Trophoblast cell (in vitro differentiated cells and primary cell): ENCODE measurements around the gene NUCKS1.

Experiments used
- DNase-seq, 2 donors: peaks; one replicate each; pipeline ENCODE4 v3.0.0-alpha.2; 2016
- H2AFZ ChIP-seq: 2 replicates; pipeline ENCODE4 v1.6.1; 2013; ENCODE audit warnings: low read length, moderate library complexity, mild to moderate bottlenecking; ENCODE audit not compliant: insufficient read depth, poor library complexity
- H2AK5ac ChIP-seq: 2 replicates; pipeline ENCODE4 v1.6.1; 2013; ENCODE audit warnings: mild to moderate bottlenecking, low read length
- H2BK120ac ChIP-seq: 2 replicates; pipeline ENCODE4 v1.6.1; 2013; ENCODE audit warnings: low read length, mild to moderate bottlenecking, moderate library complexity; ENCODE audit not compliant: insufficient read depth, poor library complexity
- H2BK12ac ChIP-seq: 2 replicates; pipeline ENCODE4 v1.6.1; 2013; ENCODE audit warnings: mild to moderate bottlenecking, low read length, moderate library complexity
- H2BK5ac ChIP-seq: 2 replicates; pipeline ENCODE4 v1.6.1; 2013; ENCODE audit warnings: low read length, low read depth, moderate library complexity, mild to moderate bottlenecking; ENCODE audit not compliant: poor library complexity
- H3K14ac ChIP-seq: 2 replicates; pipeline ENCODE4 v1.6.1; 2013; ENCODE audit warnings: mild to moderate bottlenecking, low read length
- H3K18ac ChIP-seq: 2 replicates; pipeline ENCODE4 v1.6.1; 2013; ENCODE audit warnings: mild to moderate bottlenecking, low read length
- H3K23ac ChIP-seq: 2 replicates; pipeline ENCODE4 v1.6.1; 2013; ENCODE audit warnings: low read length
- H3K27ac ChIP-seq: 2 replicates; pipeline ENCODE4 v1.5.1; 2013; ENCODE audit warnings: low read depth, mild to moderate bottlenecking, inconsistent platforms, low read length, moderate library complexity
- H3K27me3 ChIP-seq: 2 replicates; pipeline ENCODE4 v1.6.1; 2013; ENCODE audit warnings: inconsistent platforms, mild to moderate bottlenecking, low read length, moderate library complexity; ENCODE audit not compliant: insufficient read depth
- H3K36me3 ChIP-seq, 2 experiments: 1 replicate in 1 of 2; 2 replicates in 1 of 2; pipeline ENCODE4 v1.6.1; 2013; ENCODE audit warnings: low read length in 2 of 2, mild to moderate bottlenecking in 2 of 2, moderate library complexity in 1 of 2; ENCODE audit not compliant: insufficient read depth in 2 of 2, control insufficient read depth in 1 of 2
- H3K4ac ChIP-seq: 2 replicates; pipeline ENCODE4 v1.6.1; 2013; ENCODE audit warnings: low read depth, mild to moderate bottlenecking, low read length, moderate library complexity
- H3K4me1 ChIP-seq, 2 experiments: 1 replicate in 1 of 2; 2 replicates in 1 of 2; pipeline ENCODE4 v1.6.1; 2013; ENCODE audit warnings: low read length in 2 of 2, mild to moderate bottlenecking in 2 of 2, moderate library complexity in 1 of 2; ENCODE audit not compliant: insufficient read depth in 2 of 2, control insufficient read depth in 1 of 2
- H3K4me2 ChIP-seq: 2 replicates; pipeline ENCODE4 v1.6.1; 2013; ENCODE audit warnings: inconsistent platforms, mild to moderate bottlenecking, low read length, moderate library complexity
- H3K4me3 ChIP-seq: 2 replicates; pipeline ENCODE4 v1.5.1; 2013; ENCODE audit warnings: mild to moderate bottlenecking, low read depth, low read length, inconsistent platforms
- H3K79me1 ChIP-seq: one replicate; pipeline ENCODE4 v1.6.1; 2013; ENCODE audit warnings: low read length
- H3K79me2 ChIP-seq: 2 replicates; pipeline ENCODE4 v1.6.1; 2013; ENCODE audit warnings: low read length, mild to moderate bottlenecking; ENCODE audit not compliant: control insufficient read depth, insufficient read depth, poor library complexity
- H3K9ac ChIP-seq: 2 replicates; pipeline ENCODE4 v1.6.1; 2013; ENCODE audit warnings: mild to moderate bottlenecking, low read length
- H3K9me3 ChIP-seq: 2 replicates; pipeline ENCODE4 v1.6.1; 2013; ENCODE audit warnings: low read depth, mild to moderate bottlenecking, control low read depth, inconsistent platforms, low read length; ENCODE audit not compliant: insufficient read depth
- H4K12ac ChIP-seq: 2 replicates; pipeline ENCODE4 v1.6.1; 2013; ENCODE audit warnings: low read depth, mild to moderate bottlenecking, low read length, moderate library complexity
- H4K8ac ChIP-seq: 2 replicates; pipeline ENCODE4 v1.6.1; 2013; ENCODE audit warnings: low read depth, mild to moderate bottlenecking, low read length, moderate library complexity
- H4K91ac ChIP-seq: one replicate; pipeline ENCODE4 v1.6.1; 2013; ENCODE audit warnings: low read depth, mild to moderate bottlenecking, low read length, moderate library complexity
- WGBS: extraction: QIAGEN DNeasy Blood & Tissue Kit; methylation state at CpG from one replicate; pipeline ENCODE4 v1.1.7; 2013; ENCODE audit warnings: missing lambda C conversion rate; ENCODE audit not compliant: insufficient read length, insufficient coverage; ENCODE audit errors: extremely low coverage; 5-methylcytosine and 5-hydroxymethylcytosine counted together

The NUCKS1 gene

DNA sequence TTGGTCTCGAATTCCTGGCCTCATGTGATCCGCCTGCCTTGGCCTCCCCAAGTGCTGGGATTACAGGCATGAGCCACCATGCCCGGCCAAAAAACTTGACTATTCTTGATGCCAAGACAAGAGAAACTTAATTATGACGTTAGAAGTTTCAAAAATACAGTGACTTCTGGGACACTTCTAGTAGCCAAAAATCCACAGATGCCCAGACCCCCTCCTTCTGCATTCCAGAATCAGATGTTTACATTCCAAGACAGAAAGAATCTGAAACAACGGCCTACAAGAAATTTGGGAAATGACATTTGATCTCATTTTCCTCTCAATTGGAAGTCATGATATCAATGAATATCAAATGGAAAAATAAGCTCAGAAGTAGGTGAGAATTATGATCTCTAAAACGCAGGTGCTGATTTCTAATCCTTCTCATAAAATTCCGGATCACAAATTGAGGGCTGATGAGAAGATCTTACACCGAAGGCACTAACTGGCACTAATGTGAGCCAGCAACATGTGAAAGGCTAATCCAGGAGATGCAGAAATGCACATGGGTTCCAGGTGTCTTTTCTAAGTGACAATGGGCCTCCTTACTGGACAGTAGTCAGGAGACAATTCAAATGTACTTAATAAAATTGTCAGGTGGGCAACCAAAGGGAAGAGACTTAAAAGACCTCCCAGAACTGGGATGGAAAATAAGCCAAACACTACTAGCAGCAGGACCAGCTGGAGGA, 19.8 kb upstream of the NUCKS1 start:
- Histone ChIP-seq H3K4ac (no peak overlapping the region), H3K27ac (no peak overlapping the region), H4K91ac (no peak overlapping the region), H3K9me3 (no peaks in the 10 kb centered on the region), H3K23ac (no peak overlapping the region), H3K18ac (no peak overlapping the region), H2AK5ac (no peak overlapping the region), H4K8ac (no peak overlapping the region), H4K12ac (no peak overlapping the region), H3K79me1 (no peaks in the 10 kb centered on the region), H3K4me3 (no peak overlapping the region), H3K79me2 (no peaks in the 10 kb centered on the region), H3K36me3 (no peaks in the 10 kb centered on the region), H3K4me1 (peaks cover 0 to 11% of the 10 kb centered on the region in 2 experiments), H2BK5ac (no peak overlapping the region), H3K4me2 (no peak overlapping the region), H2BK12ac (no peak overlapping the region), H3K9ac (no peak overlapping the region), H3K27me3 (no peaks in the 10 kb centered on the region), H3K14ac (no peak overlapping the region), H2BK120ac (no peak overlapping the region), H2AFZ (no peak overlapping the region)
- no CpG with 5 or more reads among the region's 8 CpGs for WGBS
- DNase-seq: peak in 1 of 2 donors; percentile 22

DNA sequence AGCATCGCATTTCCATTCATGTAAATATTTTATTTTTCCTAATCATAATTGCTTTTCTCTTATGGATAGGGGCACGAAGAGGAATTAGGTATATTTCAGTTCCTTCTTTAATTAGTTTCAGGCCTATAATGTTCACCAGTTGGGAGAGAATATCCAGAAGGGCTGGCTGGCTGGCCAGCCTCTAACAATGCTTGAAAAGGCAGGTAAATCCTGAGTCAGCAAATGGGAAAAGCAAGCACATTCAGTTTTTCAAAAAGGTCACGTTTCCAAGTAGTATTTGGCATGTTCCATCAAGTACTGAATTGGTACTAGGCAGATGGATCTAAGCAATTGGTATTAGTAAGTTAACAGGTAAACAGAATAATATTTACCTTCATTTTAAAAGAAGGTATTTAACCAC, 17.3 kb upstream of the NUCKS1 start:
- H2BK5ac ChIP-seq: no peak overlapping the region
- H3K4ac ChIP-seq: no peak overlapping the region
- H3K9ac ChIP-seq: no peak overlapping the region
- no peaks in the 10 kb centered on the region for H3K36me3 ChIP-seq
- H3K14ac ChIP-seq: no peak overlapping the region
- H3K27ac ChIP-seq: no peak overlapping the region
- H4K8ac ChIP-seq: no peak overlapping the region
- peaks cover 0 to 5% of the 10 kb centered on the region in 2 experiments for H3K4me1 ChIP-seq
- H3K79me1 ChIP-seq: no peaks in the 10 kb centered on the region
- H3K23ac ChIP-seq: no peak overlapping the region
- no peaks in the 10 kb centered on the region for H3K9me3 ChIP-seq
- H3K4me3 ChIP-seq: no peak overlapping the region
- H2BK12ac ChIP-seq: no peak overlapping the region
- WGBS: no CpG with 5 or more reads among the region's 3 CpGs
- no peak overlapping the region for H2AK5ac ChIP-seq
- no peaks in the 10 kb centered on the region for H3K27me3 ChIP-seq
- DNase-seq: no peak
- no peak overlapping the region for H2AFZ ChIP-seq
- H3K18ac ChIP-seq: no peak overlapping the region
- no peak overlapping the region for H4K12ac ChIP-seq
- no peak overlapping the region for H3K4me2 ChIP-seq
- H2BK120ac ChIP-seq: no peak overlapping the region
- H4K91ac ChIP-seq: no peak overlapping the region
- no peaks in the 10 kb centered on the region for H3K79me2 ChIP-seq

GRCh38 chr1:205766570-205766969, 16.6 kb upstream of the NUCKS1 start:
- H3K23ac ChIP-seq: no peak overlapping the region
- H2BK12ac ChIP-seq: no peak overlapping the region
- H3K14ac ChIP-seq: no peak overlapping the region
- no peak for DNase-seq
- H3K9ac ChIP-seq: no peak overlapping the region
- no peak overlapping the region for H2BK120ac ChIP-seq
- H3K9me3 ChIP-seq: no peaks in the 10 kb centered on the region
- no CpG with 5 or more reads among the region's 3 CpGs for WGBS
- H2AK5ac ChIP-seq: no peak overlapping the region
- no peak overlapping the region for H3K4me2 ChIP-seq
- no peaks in the 10 kb centered on the region for H3K36me3 ChIP-seq
- no peak overlapping the region for H2BK5ac ChIP-seq
- H3K4ac ChIP-seq: no peak overlapping the region
- no peak overlapping the region for H2AFZ ChIP-seq
- no peak overlapping the region for H3K18ac ChIP-seq
- H3K79me2 ChIP-seq: no peaks in the 10 kb centered on the region
- no peaks in the 10 kb centered on the region for H3K27me3 ChIP-seq
- no peaks in the 10 kb centered on the region for H3K79me1 ChIP-seq
- no peak overlapping the region for H4K8ac ChIP-seq
- H4K12ac ChIP-seq: no peak overlapping the region
- H3K4me1 ChIP-seq: peaks cover 0 to 5% of the 10 kb centered on the region in 2 experiments
- no peak overlapping the region for H4K91ac ChIP-seq
- no peak overlapping the region for H3K27ac ChIP-seq
- H3K4me3 ChIP-seq: no peak overlapping the region

GRCh38 chr1:205766038-205766437, 16.1 kb upstream of the NUCKS1 start:
- Histone ChIP-seq H3K79me2 (no peaks in the 10 kb centered on the region), H3K4me2 (no peak overlapping the region), H2AK5ac (no peak overlapping the region)

More at GRCh38 chr1:205766038-205766437, 16.1 kb upstream of the NUCKS1 start:
- Histone ChIP-seq H3K4me3 (no peak overlapping the region), H3K79me1 (no peaks in the 10 kb centered on the region), H3K36me3 (no peaks in the 10 kb centered on the region), H3K9ac (no peak overlapping the region), H2BK12ac (no peak overlapping the region), H3K4me1 (peaks cover 0 to 5% of the 10 kb centered on the region in 2 experiments), H2AFZ (no peak overlapping the region), H2BK5ac (no peak overlapping the region), H3K14ac (no peak overlapping the region), H3K4ac (no peak overlapping the region), H3K9me3 (no peaks in the 10 kb centered on the region), H4K91ac (no peak overlapping the region), H3K27me3 (no peaks in the 10 kb centered on the region), H3K18ac (no peak overlapping the region), H4K8ac (no peak overlapping the region), H2BK120ac (no peak overlapping the region), H3K27ac (no peak overlapping the region), H4K12ac (no peak overlapping the region), H3K23ac (no peak overlapping the region)
- no CpG with 5 or more reads among the region's 5 CpGs for WGBS
- no peak for DNase-seq
